Tracheal epithelial cell (primary cell): ENCODE measurements around the gene TPM3. TPM values are rescaled to one million over a fixed set of nuclear protein-coding genes. Genes with fewer than 3 reads are reported as not detected.

Experiments used
- total RNA-seq: library from RNA; depleted of rRNA; stranded (reverse); fragments of >200 nt; gene quantifications from 2 replicates; pipeline ENCODE4 v1.2.1, GENCODE V29; 2014

Gene TPM3
- 196 and 436 TPM in 2 replicates for total RNA-seq

GRCh38 chr1:154191990-154192461, at the start of gene TPM3:
Gene TPM3, minus strand, starts transcription at chr1:154192100. Its CDS starts 82 bp downstream, at chr1:154192018.

GRCh38 chr1:154220071-154220969, 28.4 kb upstream of the TPM3 start, which contains the start of gene UBAP2L:
Gene UBAP2L, plus strand, starts transcription at chr1:154220955. Its CDS starts 4,169 bp downstream, at chr1:154225124.

GRCh38 chr1:154206196-154206595, 14.3 kb upstream of the TPM3 start, which contains the start of gene CFAP141:
Gene CFAP141, minus strand, starts transcription at chr1:154206333. Its CDS starts 26 bp downstream, at chr1:154206307.

GRCh38 chr1:154154534-154155191, 37.2 kb downstream of the TPM3 start, which contains the start of gene NUP210L:
Gene NUP210L, minus strand, starts transcription at chr1:154155073.

Other genes with a start within 250 kb of the TPM3 start
- 11.1 and 15.9 TPM in 2 replicates for gene DENND4B, start 245.4 kb downstream of the TPM3 start, total RNA-seq
- gene CRTC2, start 233.5 kb downstream of the TPM3 start, total RNA-seq: 2.7 and 3.6 TPM in 2 replicates
- gene SLC39A1, start 228.6 kb downstream of the TPM3 start, total RNA-seq: 134 and 176 TPM in 2 replicates
- 8.0 and 11.1 TPM in 2 replicates for gene CREB3L4, start 224.2 kb downstream of the TPM3 start, total RNA-seq
- 207 and 231 TPM in 2 replicates for gene JTB, start 214.4 kb downstream of the TPM3 start, total RNA-seq
- 42.6 and 50.4 TPM in 2 replicates for gene RAB13, start 205.8 kb downstream of the TPM3 start, total RNA-seq
- gene RPS27, start 201.3 kb downstream of the TPM3 start, total RNA-seq: 1,885 and 2,803 TPM in 2 replicates
- gene NUP210L, start 37.0 kb downstream of the TPM3 start, total RNA-seq: 0.21 and 0.24 TPM in 2 replicates
- gene CFAP141, start 14.2 kb upstream of the TPM3 start, total RNA-seq: not detected in 2 replicates
- gene UBAP2L, start 28.9 kb upstream of the TPM3 start, total RNA-seq: 19.8 and 21.3 TPM in 2 replicates
- 157 and 191 TPM in 2 replicates for gene HAX1, start 80.5 kb upstream of the TPM3 start, total RNA-seq
- gene AQP10, start 129.0 kb upstream of the TPM3 start, total RNA-seq: under 0.01 TPM in 1 of 2 replicates, not detected in the other
- gene ATP8B2, start 133.4 kb upstream of the TPM3 start, total RNA-seq: 11.3 and 45.8 TPM in 2 replicates
- gene IL6R, start 213.2 kb upstream of the TPM3 start, total RNA-seq: 16.0 and 49.4 TPM in 2 replicates